GM12873 (cell line): Measurements from ENCODE around the gene CX3CL1.

Experiments
- TF ChIP-seq, protein P1 (sequence below): IDR thresholded peaks from 2 replicates; pipeline ENCODE4 v1.5.1; 2012; ENCODE audit warnings: low read depth, mild to moderate bottlenecking, moderate library complexity, low read length, control low read depth; ENCODE audit not compliant: insufficient read depth; ENCODE audit errors: missing control alignments

CX3CL1 gene

GRCh38 chr16:57394444-57394843, 22.2 kb downstream of the CX3CL1 start:
- TF ChIP-seq, protein P1, sequence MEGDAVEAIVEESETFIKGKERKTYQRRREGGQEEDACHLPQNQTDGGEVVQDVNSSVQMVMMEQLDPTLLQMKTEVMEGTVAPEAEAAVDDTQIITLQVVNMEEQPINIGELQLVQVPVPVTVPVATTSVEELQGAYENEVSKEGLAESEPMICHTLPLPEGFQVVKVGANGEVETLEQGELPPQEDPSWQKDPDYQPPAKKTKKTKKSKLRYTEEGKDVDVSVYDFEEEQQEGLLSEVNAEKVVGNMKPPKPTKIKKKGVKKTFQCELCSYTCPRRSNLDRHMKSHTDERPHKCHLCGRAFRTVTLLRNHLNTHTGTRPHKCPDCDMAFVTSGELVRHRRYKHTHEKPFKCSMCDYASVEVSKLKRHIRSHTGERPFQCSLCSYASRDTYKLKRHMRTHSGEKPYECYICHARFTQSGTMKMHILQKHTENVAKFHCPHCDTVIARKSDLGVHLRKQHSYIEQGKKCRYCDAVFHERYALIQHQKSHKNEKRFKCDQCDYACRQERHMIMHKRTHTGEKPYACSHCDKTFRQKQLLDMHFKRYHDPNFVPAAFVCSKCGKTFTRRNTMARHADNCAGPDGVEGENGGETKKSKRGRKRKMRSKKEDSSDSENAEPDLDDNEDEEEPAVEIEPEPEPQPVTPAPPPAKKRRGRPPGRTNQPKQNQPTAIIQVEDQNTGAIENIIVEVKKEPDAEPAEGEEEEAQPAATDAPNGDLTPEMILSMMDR, result no peak

DNA sequence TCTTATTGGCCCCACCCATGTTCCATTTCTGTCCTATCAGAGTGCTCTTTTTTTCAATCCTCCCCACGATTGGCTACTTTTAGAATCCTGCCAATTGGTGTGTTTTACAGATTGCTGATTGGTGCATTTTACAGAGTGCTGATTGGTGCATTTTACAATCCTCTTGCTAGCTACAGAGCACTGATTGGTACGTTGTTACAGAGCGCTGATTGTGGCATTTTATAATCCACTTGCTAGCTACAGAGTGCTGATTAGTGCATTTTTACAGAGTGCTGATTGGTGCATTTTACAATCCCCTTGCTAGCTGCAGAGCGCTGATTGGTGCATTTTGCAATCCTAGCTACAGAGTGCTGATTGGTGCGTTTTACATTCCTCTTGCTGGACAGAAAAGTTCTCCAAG, 22.7 kb downstream of the CX3CL1 start:
- TF ChIP-seq, protein P1, result no peak

DNA sequence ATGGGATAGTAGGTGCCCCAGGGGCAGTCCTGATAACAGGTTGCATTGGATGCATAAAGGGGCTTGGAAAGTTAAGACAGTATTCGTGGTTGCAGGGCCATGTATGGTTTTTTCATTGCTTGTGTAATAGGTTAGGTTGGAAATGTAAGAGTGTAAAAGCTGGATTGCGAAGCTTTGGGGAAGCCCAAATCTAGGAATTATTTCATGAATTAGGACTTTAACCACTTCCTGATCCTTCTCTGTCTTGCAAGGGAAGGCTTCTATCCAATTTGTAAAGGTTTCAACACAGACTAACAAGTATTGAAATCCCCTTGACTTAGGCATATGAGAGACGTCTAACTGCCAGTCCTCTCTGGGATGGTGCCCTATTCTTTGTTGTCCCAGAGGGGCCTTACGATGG, 24.5 kb downstream of the CX3CL1 start:
- TF ChIP-seq, protein P1, result no peak

- TF ChIP-seq, protein P1, result no peak
These were observed 29.8 kb downstream of the CX3CL1 start for GRCh38 chr16:57401943-57402640.

GRCh38 chr16:57403965-57404817, 31.9 kb downstream of the CX3CL1 start, which contains the start of gene CCL17:
Gene CCL17 (plus strand): TSS chr16:57404767. CDS start chr16:57413933, 9,166 bp downstream.
- TF ChIP-seq, protein P1, result no peak

DNA sequence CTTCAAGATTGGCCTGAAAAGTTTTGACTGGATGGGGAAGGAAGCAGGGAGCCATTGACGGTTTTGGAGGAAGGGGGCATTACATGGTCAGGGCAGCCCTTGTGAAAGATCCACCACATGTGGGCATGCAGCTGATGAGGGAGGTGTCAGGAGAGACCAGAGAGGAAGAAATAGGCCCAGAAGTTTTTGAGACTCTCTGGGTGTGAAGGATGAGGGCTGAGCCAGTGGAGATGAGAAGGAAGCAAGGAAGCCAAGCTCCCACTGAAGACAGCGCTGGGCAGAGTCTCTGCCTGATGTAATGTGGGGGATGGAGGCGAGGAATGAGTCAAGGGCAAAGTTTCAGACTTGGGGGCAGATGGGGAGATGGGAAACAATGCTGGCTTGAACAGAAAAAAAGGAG, 32.8 kb downstream of the CX3CL1 start:
- TF ChIP-seq, protein P1, result no peak

DNA sequence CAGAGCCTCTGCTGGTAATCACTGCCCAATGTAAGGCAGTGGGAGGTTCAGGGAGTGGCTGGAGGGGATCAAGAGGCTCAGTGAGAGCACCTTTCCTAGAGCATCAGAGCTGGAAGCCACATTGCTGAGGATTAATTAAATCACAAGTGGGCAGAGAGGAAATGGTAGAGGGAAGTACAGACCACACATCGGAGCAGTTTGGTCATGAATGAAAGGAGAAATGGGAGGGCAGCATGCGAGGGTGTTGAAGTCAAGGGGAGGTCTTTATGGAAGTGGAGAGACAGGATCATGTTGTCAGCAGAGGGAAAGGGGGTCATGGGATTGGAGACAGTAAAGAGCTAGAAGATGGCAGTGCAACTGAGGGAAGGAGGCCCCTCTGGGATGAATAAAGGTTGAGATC, 34.6 kb downstream of the CX3CL1 start:
- TF ChIP-seq, protein P1, result no peak
